RCC 7860 (cell line): ENCODE measurements around the gene VSTM4.

Experiments
- DNase-seq: peaks from one replicate; pipeline ENCODE4 v3.0.0-alpha.2; 2015; ENCODE audit warnings: low spot score
- FAIRE-seq: peaks from 2 replicates; lab custom pipeline; 2012; peaks lifted over from hg19 to GRCh38; lab: Jason Lieb, UNC

Gene VSTM4

DNA sequence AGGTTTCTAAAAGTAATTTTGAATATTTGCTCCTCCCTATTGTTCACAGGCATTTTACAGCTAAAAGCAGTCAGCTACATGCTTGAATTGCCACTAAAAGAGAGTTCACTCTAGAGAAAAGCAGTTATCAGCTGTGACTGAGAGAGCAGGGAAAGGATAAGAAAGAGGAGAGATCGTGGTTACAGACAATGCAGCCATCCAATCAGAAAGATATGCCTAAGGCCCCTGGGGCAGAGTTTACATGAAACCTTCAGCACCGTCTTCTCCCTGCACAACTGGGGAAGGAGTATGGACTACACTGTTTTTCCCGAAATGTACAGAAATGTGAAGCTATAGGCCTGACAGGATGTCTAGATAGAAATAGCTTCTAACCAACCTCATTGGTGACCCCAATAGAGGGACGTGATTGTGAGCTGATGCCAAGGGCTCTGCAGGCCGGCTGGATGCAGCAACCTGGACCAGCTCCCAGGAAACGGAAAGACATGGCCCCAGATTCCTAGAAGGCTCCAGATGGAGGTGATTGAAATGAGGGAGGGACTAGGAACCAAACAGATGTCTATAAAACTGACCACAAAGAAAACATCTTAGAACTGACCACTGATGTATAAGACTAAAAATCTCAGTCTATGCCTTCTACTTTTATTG lies 3.2 kb upstream of the VSTM4 start:
- FAIRE-seq: no peak
- DNase-seq: no peak

DNA sequence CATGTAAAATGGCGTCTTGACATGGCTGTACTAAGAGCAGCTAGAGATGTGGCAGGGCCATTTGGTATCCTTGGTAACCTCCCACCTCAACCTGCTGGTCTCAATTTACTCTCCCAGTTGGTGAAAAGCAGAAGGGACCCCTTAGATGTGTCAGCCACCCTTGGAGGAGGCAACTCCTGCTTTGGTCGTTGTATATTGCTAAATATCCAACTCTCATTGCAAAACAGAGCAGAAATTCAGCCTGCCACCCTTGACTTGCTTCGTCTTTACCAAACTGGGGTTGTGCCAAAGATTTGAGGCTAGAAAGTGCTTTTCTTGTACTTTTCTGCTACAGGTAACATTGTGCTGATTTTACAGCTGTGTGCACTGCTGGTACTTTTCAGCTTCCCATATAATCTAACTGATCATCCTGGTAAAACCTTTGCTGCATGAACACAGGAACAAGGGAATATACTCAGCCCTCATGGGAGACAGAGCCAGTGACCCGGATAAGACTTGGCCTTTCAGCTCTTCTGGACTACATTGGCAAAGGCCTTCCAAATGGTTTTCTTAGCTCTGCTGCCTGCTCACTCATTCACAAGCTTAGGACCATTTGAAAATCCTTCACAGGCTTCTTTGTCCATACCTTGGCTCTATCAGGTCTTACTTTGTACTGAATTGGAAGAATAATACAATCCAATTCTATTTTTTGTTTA lies 2.2 kb upstream of the VSTM4 start:
- no peak for FAIRE-seq
- no peak for DNase-seq

DNA sequence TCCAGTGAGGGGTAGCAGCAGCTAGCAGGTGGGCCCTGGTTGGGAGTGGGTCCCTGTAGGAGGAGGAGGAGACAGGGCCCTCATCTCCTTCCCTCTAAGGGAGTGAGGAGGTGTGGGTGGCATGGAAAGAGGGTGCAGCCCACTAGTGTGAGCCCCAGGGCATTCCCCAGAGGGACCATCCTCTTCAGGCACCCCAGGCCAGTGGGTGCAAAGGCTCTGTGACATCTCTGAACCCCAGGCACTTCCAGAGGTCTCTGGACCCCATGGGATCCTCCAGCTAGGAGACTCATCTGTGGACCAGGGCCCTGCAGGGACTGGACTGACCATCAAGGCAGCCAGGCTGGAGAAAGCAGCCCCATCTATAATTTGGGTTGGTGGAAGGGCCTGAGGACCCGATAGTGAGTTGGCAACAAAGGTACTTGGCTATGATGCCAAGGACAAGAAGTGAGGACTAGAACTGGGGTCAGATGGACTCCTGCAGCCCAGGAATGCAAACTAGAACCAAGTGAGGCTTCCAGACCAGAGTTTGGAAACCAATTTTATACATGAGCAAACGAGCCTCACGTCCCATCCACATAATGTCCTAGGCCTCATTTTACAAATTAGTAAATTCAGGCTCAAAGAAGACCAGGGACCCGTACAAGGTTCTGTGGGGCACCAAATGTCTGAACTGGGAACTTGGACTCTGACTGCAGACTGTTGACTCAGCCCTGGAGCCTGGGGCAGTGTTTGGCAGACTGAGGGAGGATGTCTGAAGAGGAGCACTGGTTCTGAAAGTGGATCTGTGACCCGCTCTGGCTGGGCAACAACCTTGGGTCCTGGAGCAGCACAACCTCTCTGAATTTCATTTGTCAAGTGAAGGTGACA lies 1.4 kb upstream of the VSTM4 start:
- FAIRE-seq: no peak
- DNase-seq: no peak

DNA sequence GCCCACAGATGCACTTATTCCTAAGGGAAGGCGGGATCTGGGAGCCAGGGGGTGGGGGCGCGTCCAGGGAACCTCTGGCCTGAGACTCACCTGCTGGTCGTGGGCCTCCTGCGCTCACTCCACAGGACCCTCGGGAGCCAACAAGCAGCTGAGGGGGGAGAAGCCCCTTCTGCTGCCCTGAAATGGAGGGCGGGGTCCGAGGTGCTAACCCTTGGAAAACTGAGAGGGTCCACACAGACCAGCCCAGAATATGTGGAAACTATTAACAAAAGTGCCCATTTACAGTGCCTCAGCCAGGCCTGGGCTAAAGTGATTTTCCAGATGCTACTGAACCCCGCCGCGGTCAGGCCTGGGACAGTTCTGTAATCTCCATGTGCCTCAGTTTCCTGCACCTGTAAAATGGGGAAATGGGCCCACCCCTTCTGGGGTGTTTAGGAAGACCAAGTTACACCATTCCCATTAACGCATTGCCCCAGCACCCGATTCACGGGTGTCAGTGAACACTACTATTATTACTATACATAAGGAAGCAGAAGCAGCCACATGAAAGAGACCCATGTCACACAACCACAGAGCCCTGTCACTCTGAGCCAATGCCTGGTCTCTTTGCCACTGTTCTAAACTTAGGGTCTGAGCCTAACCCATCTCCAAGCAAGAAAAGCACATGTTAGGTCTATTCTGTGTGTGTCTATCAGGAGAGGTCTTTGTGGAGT lies 630 bp upstream of the VSTM4 start:
- FAIRE-seq: no peak
- no peak for DNase-seq

DNA sequence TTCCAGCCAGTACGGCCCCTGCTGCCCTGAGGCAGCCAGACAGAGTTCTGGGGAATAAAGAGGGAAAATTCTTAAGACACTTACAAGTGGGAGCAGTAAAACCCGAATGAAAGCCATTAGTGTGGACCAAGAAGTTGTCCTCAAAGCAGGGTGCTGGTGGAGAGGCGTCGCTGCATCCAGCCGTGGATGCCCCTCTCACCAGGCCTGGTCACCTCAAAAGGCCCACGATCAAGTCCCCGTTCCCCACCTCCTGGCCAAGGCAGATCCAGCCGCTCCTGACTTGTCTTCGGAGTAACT lies 656 bp downstream of the VSTM4 start:
- no peak for FAIRE-seq

DNA sequence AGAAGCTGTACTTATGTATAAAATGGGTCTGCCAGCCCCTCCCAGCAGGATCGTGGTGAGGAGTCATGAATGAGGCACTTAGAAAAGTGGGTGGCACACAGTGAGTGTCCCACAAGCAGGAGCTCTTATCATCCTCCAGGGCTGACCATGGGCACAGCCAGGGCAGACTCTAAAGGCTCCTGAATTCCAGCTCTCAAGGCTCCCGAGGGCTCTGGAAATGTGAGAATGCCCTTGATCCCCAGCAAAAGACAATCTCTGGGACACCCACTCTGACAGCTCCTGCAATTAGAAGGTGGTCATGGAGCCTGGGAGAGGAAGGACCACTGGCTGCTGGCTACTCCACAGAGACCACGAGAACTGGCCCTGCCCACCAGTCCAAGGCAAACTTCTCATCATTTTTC lies 1.6 kb downstream of the VSTM4 start:
- DNase-seq: no peak
- FAIRE-seq: no peak

More for the DNA sequence above, 656 bp downstream of the VSTM4 start:
- DNase-seq: no peak

DNA sequence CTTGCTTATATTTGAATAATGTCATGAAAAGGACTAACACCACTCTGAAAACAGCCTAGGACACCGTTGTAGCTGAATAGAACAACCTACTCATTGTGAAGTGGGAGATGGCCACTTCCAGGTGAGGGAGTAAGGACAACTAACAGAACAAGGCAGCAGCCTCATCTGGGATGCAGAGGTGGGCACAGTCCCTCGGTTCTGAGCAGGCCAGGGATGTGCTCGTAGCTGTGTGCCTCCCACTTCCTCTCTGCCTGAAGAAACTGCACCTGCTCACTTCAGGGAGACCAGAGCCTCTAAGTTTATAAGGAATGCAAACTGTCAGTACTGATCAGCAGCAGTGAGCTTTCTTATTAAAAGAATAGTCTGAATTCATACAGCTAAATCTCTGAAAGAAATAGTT lies 2.5 kb downstream of the VSTM4 start:
- DNase-seq: no peak
- FAIRE-seq: no peak

DNA sequence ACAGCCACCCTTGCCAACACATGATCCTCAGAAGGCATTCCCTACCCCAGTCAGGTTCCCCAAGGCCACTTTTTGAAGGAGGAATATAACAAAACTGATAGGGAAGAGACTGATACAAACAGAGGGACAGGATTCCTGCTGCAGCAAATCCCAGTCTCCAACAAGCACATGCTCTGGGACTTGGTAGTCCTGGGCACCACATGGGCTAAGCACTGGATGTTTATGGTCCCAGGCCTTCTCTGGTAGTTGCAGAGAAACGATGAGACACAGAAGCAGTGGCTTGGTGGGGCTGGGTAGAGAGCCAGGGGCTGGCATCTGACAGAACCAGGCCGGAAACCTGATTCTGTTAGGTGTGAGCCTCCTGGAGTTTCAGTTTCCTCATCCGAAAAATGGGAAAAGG lies 3.2 kb downstream of the VSTM4 start:
- FAIRE-seq: no peak
- DNase-seq: no peak

DNA sequence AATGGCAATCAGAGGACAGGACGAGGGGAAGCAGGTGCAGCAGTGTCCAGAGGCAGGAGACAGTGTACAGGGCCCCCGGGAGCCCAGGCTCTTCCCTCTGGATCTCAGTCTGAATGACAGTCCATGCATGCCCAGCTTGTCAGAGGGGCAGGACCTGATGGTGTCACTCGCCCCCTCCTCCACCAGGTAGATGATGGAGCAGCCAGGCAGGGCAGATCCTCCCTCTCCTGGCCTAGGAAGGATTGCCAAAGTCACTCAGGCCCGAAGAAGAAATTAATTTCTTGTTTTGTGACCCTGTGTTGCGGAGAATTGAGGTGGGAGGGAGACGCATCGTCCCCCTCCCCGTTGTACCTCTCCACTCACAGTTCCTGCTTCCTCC lies 4.0 kb downstream of the VSTM4 start:
- DNase-seq: no peak
- no peak for FAIRE-seq

DNA sequence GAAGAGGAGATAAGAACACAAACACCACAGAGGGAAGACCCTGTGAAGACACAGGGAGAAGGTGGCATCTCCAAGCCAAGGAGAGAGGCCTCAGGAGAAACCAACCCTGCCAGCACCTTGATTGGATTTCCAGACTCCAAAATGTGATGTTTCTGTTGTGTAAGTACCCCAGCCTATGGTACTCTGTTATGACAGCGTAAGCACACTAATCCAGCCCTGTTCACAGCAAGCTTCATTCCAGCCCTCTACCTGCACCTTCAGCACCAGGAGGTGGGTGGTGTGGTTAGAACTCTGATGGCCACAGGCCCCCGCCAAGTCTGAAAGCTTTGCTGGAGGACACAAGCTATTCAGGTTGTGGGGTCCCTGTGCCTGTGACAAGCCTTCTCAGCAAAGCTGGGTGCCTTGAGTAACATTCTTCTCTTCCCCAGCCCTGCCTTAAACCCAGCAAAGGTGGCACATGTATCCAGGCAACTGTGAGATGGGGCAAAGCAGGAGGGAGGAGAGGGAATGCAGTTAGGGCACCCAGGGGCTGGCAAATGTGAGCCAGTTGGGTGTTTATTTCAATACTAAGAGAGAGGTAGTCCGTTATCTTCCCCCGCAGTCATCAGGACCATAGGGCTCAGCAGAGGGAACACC lies 4.5 kb downstream of the VSTM4 start:
- FAIRE-seq (no peak), DNase-seq (no peak)

DNA sequence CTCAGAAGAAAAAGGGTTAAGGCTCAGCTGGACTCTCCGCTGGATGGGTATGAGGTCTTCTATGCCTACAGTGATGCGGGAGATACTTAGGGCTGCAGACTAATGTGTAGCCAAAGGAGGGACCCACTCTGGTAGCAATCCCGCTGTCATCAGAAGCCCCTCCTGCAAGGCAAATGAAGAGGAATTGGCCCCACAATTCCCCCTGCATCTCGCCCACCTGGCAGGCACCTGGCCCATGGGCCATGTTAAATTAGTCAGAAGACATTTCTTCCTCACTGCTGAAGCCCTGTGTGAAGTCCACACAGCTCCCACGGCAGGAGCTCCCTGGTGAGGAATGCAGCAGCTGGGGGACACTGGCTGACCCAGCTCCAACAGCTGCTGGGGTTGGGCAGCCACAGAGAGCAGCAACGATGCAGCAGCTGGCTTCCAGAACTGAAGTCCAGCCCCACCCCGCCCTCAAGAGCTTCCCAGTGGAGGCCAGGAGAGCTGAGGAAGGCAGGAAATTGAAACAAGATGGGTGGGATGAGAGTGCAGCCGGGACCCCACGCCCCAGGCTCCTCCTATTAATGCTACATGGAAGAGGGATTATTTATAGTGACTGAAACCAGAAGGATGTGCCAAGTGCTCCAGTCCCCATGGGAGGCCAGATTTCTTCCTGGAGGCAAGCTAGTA lies 5.5 kb downstream of the VSTM4 start:
- FAIRE-seq (no peak), DNase-seq (no peak)

DNA sequence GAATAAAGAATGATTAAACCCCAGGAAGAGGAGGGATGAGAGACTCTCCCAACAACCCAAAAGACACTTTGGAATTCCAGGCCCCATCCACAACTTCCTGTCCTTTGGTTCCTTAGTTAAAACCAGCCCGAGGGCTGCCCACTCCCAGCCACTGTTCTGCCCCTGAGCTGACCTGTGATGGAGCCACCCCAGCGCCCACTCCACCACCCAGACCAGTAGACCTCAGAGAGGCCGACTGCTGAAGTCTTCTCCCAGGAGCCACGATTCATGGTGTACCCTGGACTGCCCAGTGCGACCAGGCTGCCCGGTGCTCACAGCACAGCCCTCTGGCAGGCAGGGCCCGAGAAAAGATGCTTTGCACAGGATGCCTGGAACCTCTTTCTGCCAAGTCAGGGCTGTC lies 6.7 kb downstream of the VSTM4 start:
- FAIRE-seq (no peak), DNase-seq (no peak)

DNA sequence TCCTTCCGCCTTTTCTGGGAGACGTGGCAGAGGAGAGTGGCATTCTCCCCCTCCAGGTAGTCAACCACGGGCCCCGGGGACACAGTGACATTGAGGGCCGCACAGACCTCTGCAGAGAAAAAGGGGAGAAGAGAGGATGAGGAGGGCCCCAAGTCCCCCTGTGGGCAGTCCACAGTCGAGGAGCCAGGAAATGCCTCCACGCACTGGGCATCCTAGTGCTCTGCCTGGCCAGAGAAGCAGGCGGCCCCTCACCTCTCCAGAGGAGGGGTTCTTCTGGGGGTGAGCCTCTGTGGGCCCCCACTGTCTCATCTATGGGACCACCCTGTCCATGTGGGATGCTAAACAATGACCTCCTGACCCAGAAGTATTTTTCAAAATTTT lies 7.4 kb downstream of the VSTM4 start:
- no peak for DNase-seq
- FAIRE-seq: no peak

DNA sequence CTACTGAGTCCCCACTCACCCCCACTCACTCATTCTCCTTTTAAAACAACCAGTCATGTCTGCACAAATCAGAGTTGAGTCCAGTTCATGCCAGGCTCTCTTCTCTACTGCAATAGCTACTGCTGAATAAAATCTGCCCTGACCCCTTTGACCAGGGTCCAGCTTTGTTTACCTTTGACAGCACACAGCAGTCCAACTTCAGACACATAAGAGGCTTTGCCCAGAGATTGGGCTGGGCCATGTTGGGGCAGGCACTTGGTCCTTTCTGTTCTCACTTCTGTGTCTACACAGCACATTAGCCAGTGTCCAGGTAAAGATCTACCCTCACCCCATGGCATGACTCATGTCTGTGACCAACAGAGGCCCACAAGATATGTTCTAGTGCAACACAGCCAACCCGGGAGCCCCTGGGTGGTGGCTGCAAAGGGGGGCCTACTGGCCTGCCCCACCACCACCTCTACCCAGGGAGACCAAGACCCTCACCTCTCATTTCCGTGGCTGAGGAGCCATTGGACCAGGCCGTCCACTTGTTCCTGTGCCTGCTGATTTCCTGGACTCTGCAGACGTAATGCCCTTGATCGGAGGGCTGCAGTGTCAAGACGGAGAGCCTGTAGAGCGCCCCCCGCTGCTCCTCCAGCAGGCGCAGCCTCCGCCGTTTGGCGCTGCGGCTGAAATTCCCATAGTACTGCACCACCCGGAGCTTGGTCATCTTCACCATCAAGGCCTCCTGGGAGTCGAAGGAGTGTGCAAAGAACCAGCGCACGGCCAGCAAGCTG lies 8.0 kb downstream of the VSTM4 start:
- DNase-seq (no peak), FAIRE-seq (no peak)

DNA sequence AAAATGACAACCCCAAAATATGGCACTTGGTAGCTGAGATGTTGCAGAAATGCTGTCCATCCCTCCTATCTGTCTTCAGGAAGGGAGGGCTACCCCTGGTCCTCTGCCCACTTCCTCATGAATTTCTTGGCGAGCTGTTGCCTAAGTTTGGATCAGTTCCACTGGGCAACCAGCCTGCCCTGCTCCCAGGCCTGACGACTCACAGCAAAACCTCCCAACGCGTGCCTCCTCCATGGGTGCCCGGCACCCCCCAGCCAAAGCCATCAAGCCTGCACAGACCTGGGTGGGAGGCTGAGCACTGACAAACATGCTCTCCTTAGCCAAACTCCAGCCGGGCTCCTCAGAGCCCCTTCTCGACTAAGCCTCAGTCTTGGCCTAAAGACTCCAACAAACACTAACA lies 8.9 kb downstream of the VSTM4 start:
- no peak for DNase-seq
- FAIRE-seq: no peak

DNA sequence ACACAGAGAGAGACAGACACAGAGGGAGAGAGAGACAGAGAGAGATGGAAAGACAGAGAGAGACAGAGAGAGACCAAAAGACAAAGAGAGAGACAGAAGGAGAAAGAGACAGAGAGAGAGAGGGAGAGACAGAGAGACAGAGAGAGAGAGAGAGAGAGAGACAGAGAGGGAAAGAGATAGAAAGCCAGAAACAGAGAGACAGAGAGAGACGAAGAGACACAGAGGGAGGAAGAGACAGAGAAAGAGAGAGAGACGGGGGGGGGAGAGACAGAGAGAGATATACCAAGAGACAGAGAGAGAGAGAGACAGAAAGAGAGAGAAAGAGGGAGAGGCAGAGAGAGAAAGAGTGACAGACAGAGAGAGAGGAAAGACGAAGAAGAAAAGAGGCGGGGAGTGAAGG lies 10.2 kb downstream of the VSTM4 start:
- no peak for FAIRE-seq
- DNase-seq: no peak

DNA sequence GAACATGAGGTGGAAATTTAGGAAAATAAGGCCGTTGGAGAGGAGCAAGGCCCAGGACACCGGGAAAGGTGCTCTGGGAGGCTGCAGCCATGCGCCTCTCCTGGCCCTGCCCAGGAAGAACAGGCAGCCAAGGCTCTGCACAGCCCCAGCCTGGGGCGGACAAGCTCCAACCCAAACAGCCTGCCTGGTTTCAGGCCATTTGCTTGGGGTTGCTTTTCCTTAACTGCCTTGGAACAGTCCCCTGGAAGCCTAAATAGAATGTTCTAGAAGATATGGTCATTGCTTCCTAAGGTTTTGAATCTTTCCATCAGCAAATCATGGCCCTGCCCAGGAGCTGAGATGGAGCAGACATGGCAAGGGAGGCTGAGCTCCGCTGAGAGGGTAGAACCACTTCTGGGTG lies 11.0 kb downstream of the VSTM4 start:
- no peak for DNase-seq
- FAIRE-seq: no peak

DNA sequence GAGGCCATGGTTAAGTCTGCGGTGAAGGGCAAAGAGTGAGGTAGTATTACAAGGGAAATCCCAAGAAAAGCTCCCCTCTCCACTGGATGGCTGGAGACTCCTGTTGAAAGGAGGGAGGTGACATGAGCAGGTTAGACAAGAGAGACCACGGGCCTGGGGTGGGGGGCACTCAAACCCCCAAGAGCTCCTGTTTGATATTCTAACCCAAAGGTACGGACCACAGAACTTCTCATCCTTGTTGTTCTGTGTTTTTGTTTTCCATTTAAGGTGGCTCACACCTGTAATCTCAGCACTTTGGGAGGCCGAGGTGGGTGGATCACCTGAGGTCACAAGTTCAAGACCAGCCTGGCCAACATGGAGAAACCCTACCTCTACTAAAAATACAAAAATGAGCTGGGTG lies 11.6 kb downstream of the VSTM4 start:
- FAIRE-seq: no peak

DNA sequence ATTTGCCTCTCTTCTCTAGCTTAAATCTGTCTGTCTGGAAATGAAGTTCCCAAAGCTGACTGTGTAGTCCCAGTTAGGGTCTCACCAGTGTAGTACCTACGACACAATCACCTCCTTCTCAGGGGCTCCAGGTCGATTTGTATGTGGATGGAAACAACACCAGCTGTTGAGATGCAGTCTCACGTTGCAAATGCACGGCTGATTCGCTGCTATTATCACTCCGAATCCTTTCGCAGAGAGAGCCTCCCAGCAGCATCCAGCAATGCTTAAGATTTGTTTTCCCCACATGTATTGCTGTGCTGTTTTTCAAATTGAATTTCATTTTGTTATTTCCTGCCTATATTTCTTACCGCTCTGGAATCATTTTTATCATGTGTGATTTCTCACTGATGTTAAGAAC lies 16.3 kb downstream of the VSTM4 start:
- FAIRE-seq (no peak), DNase-seq (no peak)

More for the DNA sequence above, 11.6 kb downstream of the VSTM4 start:
- no peak for DNase-seq
